HL-60/S4 treated with retinoic acid at 250 ng/mL for 4 days and 3 days (cell line): ENCODE data around the gene HSF2BP.
"Not testable (repeated sequence)": the region's sequence is repeated elsewhere in the genome, so short reads cannot be mapped to it uniquely, and the experiment has no call there.

ENCODE experiments used
- in situ Hi-C: fragments of 300-500 bp; cut with MboI; formaldehyde crosslinking; loops from 2 replicates; pipeline ENCODE4 v1.7.0; 2022; ENCODE audit warnings: low sequenced_read_pairs

HSF2BP gene

GRCh38 chr21:43623588-43623987 lies 35.7 kb downstream of the HSF2BP start:
- in situ Hi-C loops: no loop called here

DNA sequence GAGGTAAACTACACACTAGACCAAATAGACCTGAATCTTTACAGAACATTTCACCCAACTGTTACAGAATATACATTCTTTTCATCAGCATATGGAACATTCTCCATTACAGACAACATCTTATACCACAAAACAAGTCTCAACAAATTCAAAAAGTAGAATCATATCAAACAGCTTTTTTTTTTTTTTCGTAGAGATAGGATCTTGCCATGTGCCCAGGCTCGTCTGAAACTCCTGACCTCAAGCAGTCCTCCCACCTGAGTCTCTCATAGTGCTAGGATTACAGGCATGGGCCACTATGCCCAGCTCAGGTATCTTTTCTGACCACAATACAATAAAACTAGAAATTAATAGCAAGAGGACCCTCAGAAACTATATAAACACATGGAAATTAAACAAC lies 36.5 kb downstream of the HSF2BP start:
- in situ Hi-C loops: no loop called here

- in situ Hi-C loops: no loop called here
Measured at GRCh38 chr21:43619856-43620255, 39.4 kb downstream of the HSF2BP start.

GRCh38 chr21:43619344-43619743 lies 39.9 kb downstream of the HSF2BP start:
- in situ Hi-C loops: no loop called here

GRCh38 chr21:43618940-43619339 lies 40.3 kb downstream of the HSF2BP start:
- in situ Hi-C loops: no loop called here

- in situ Hi-C loops: not testable (repeated sequence)
Measured at GRCh38 chr21:43616861-43617260, 42.4 kb downstream of the HSF2BP start.

DNA sequence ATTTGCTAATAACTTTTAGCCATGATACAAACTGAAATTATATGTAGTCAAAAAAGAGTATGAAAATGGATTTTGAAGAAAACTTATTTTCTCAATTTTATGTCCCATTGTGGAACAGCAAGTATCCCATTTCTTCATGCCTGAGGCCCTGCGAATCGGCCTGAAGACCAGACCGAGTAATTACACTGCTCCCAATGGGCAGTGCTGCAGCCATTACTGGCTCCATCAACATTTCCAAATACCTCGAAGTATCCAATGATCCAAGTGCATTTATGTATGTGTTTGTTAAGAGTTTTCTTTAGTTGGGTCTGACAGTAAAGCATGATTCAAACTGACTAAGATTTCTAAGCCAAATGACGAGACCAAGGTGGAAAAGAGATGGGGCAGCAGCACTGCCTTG lies 44.4 kb downstream of the HSF2BP start:
- in situ Hi-C loops: no loop called here

- in situ Hi-C loops: no loop called here
Measured at GRCh38 chr21:43613755-43614638, 45.3 kb downstream of the HSF2BP start.

- in situ Hi-C loops: no loop called here
Measured at GRCh38 chr21:43611598-43612369, 47.5 kb downstream of the HSF2BP start.

- in situ Hi-C loops: no loop called here
Measured at GRCh38 chr21:43609501-43610340, 49.6 kb downstream of the HSF2BP start.

DNA sequence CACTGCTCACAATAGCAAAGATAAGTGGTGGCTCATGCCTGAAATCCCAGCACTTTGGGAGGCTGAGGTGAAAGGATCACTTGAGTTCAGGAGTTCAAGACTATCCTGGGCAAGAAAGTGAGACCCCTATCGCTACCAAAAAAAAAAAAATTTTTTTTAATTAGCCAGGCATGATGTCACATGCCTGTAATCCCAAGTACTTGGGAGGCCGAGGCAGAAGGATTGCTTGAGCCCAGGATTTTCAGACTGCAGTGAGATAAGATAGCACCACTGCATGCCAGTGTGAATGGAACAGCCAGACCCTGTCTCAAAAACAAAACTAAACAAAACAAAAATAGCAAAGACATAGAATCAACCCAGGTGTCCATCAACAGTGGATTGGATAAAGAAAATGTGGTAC lies 50.6 kb downstream of the HSF2BP start:
- in situ Hi-C loops: no loop called here

- in situ Hi-C loops: no loop called here
Measured at GRCh38 chr21:43608225-43608624, 51.1 kb downstream of the HSF2BP start.

GRCh38 chr21:43605320-43606215 lies 53.7 kb downstream of the HSF2BP start:
- in situ Hi-C loops: no loop called here

GRCh38 chr21:43604505-43605204 lies 54.6 kb downstream of the HSF2BP start:
- in situ Hi-C loops: no loop called here

- in situ Hi-C loops: no loop called here
Measured at GRCh38 chr21:43603641-43604504, 55.4 kb downstream of the HSF2BP start.

DNA sequence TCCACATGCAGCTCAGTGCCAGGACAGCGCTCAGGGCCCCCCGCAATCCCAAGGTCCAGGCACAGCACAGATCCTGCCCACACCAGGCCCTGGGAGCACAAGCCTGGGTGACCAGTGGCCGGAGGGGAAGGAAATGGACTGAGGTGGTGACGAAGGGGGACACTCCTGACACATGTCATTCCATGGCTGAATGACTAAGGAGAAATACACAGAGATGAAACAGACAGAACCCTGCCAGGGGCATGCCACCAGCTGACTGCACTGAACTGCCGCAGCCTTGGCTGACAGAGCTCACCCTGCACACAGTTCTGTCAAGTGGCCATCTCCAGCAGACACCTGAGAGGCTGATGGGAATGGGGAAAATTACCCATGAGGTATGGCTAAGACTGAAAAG lies 56.1 kb downstream of the HSF2BP start:
- in situ Hi-C loops: no loop called here

- in situ Hi-C loops: no loop called here
Measured at GRCh38 chr21:43602266-43603232, 56.7 kb downstream of the HSF2BP start.
